Middle frontal gyrus (tissue), 1 donor: ENCODE data around the gene DGKB.

Experiments used
- DNase-seq: peaks from one replicate; pipeline ENCODE4 v3.0.0-alpha.2; 2015; ENCODE audit warnings: low spot score; ENCODE audit errors: extremely low spot score

DGKB gene

DNA sequence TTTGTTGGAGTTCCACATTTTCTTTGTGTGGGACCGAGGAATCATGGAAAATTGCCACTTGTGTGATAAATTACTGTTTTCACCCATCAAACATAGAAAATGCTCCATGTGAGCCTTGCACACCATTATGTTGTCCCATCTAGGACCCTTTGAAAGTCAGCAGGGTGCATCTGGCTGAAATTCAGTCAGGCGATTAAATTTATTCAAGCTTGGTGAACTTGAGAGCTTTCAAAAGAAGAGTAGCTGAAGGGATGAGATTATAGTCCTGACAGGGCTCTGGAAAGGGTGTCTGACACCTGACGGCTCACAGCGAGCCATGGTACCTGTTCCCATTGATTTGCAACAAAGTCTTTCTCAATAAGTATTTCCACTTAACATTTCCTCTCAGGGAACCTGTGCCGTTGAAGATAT is 513.4 kb downstream of the DGKB start:
- no peak for DNase-seq

DNA sequence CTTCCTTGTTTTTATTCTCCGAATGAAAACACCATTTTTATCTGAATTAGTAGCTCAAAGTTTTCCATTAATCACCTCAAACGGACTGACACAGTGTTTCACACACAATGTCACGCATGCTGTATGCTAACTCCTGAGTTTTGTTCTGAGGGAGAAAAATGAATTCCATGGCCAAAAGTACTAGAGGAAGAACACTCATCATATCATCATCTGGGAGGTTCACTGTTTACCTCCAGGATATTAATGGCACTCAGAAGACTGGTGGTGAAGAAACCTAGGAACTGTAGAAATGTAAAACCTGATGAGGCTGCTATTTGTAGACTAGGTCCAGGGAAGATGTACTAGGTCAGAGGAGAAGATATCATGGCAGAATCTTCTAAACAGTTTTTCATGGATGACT is 517.5 kb downstream of the DGKB start:
- DNase-seq: no peak

DNA sequence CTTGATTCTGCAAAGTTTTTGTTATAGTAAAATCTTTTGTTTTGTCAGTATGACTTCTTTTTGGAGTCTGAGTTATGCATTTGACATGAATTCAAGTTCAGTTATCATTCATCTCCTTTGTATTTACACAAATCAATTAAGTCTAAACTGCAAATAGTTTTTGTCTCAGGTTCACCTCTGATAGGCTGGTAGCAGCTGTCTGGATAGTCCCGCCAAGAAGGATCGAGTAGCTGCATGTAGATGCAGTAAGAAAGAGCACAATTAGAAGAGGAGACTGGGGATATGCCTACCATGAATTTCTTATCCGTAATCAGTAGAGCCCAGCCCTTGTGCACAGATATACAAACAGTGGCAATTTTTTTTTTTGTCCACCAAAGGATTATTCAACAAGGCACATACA is 520.6 kb downstream of the DGKB start:
- no peak for DNase-seq

DNA sequence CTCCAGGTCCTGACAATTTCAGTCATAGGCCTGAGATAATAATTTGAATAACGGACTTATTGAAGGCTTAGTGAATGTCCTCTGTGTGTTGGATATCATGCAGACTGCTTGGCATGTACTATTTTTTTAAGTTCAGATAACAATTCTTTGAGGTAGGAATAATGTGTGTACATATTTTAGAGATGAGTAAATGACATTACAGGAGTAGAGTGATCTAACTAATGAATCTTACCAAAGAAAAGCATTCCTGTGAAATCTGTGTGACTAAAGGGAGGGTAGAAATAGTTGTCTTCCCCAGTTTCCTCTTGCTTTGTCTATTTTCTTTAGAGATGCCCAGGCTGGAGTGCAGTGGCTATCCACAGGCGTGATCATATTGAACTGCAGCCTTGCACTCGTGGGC is 521.2 kb downstream of the DGKB start:
- no peak for DNase-seq

DNA sequence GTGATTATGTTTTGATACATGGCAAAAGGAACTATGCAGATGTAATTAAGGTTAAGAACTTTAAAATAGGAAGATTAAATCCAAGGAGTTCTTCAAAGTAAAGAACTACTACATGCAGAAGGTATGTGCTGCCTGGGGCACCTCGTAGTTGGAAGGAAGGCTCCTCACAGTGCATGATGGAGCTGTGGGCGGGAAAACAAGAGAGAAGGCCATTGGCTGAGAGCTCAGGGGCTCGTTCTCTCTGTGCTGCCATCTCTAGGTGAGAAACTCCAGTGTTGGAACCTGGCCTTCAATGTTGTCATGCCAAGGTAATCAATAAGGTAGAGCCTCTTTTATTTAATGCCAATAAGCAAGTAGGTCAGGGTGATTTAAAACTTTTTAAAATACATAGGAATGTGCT is 521.7 kb downstream of the DGKB start:
- DNase-seq: no peak

DNA sequence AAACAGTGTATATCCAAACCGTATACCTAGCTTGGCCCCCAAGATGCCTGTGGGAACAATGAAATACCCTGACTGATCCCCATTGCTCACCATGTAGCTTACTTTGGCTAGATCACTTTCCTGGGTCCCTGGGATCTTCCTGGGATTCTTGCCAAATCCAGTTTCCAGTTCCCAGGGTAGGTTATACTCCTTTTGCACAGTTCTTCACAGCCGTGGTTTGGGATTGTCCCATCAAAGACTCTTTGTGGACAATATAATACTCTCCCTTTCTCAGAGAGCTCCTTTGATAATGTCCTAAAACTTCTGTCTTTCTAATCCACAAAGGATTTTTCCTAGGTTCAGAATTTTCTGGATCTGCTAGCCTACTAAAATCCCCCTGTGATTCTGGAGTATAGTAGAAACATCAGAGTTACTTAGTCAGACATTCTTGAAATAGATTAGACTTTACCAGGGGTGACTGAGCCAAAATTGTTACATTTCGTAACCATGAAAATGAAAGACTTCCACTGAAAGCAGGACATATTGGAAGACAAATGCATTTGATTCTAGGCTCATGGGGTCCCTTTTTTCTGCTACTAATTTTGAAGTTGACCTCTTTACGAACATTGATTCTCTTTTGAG is 524.8 kb downstream of the DGKB start:
- DNase-seq: no peak

DNA sequence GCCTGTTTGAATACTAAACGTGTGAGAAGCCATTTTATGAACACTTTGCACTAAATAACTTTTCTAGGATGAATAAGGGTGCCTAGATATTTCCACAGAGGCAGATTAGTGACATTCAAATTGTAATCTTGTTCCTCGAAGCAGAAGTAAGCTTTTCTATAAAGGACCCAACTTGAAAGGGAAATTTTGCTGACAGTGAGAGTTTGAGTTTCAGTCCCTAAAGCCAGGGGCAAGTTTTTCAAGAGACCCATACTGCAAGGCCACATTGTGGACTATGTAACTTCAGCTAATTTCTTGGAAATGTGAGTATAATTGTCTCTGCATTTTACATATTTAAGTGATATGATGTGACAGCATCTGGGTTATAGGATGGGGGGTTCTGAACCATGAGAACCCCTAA is 525.8 kb downstream of the DGKB start:
- no peak for DNase-seq

DNA sequence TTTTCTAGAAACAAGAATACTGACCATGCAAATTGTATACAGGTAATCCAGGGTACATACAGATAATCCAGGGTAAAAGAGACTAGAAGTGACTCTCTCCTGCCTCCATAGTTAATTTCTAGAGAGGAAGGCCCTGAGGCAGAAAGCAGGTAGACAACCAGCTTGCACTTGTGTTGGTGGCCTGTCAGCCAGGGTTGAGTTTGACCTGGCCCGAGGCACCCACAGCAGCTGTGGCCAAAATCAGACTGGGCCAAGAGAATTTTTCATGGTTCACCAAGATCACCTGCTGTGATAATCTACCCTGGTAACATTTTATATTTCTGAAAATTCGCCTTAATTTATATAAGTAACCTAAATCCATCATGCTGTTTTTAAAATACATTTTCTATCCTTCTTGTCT is 526.6 kb downstream of the DGKB start:
- DNase-seq: no peak

DNA sequence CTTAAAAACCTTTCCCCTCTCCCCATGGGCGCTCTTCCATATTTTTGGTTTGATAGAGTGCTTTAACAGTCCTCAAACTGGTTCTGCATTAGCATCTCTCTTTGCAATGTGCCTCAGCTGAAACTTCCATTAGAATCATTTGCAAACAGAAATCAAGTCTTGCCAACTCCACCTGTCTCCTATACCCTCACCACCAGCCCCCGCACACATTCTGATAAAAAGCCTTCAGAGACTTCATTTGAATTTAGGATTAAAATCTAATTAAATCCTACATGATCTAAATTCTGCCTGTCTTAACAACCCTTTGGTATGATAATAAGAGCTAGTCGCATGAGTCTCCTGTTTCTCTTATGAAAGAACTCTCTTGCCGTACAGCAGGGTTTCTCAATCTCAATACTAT is 528.2 kb downstream of the DGKB start:
- DNase-seq: no peak

DNA sequence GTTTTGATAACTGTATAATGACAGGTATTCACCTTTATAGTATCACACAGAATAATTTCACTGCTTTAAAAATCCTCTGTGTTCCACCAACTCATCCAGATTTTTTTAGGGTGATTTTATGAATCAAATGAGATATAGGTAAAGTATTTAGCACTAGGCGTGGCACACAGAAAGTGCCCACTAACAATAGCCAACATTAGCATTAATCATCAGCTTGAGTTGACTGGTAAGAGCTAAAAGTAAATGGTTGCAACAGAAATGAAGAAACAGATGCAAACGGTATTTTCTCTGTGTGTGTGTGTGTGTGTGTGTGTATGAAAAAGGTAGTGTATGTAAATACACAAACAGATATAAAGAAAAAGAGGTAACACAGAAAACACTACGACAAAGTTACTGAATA is 534.3 kb downstream of the DGKB start:
- no peak for DNase-seq

DNA sequence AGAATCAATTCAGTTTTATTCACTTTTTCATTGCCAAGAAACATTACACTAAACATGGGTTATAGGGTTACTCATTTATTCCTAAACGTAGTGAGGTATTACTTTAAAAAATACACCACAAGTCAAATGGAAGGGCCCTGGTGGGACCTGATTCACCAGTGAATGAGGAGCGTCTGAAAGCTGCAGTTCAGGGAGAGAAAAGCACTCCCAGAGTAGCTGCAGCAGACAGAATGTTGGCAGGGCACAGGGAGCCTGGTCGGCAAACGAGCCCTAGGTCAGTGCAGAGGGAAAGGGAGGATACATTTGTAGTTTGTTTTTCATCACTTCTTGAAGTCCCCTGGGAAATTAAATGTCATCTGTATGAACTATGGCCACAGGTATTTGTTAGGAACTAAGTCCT is 551.4 kb downstream of the DGKB start:
- DNase-seq: no peak

DNA sequence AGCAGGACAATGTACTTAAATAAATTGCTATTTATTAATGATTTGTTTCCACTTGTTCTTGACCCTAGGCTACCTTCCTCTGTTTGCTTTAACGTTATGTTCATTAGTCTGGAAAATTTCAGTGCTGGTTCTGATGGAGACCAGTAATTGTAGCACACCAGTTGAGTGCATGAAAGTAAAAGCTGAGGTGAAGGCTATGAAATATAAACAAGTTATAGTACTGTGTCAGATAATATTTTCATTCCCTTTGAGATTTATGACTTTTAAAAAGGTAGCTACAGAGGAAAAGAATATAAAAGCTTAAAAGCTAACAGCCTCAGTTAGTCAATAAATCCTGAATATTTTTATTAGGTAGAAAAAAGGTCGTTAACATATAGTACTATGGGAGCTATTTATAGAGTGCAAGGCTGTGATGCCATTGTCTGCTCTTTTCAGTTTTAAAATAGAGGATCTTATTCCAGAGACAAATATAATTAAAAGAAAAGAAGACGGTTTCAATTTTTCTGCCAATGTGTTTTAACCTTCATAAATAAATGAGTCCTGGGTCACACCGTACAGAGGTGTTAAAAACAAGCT is 561.3 kb downstream of the DGKB start:
- no peak for DNase-seq

DNA sequence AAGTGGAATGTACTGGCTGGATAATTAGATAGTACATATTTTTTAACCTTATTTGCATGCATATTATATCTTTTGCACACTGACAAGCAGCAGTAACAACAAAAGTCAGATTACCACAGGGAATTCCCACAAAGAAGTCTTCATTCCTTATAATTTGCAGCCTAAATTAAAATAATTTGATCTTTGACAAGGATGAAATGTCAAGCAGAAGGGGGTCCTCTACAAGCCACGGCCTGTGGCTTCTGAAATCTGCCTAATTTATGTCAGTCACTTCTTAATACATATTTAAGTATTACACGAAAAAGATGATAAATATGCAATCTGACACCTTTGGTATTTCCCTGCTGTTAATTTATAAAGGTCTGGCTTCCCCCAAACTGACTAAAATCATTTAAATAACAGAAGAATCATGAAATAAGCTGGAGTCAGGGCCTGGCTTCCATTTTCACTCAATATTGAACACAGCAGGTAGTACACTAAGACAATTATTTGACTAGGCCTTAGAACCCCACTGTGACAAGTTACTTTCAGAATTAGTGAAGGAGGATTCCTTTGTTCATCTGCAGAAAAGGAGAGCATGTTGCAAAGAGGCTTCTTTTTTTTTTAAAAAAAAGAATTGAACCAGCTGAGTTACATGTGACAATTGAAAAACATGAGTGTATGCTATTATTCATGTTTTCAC is 562.0 kb downstream of the DGKB start:
- DNase-seq: no peak

DNA sequence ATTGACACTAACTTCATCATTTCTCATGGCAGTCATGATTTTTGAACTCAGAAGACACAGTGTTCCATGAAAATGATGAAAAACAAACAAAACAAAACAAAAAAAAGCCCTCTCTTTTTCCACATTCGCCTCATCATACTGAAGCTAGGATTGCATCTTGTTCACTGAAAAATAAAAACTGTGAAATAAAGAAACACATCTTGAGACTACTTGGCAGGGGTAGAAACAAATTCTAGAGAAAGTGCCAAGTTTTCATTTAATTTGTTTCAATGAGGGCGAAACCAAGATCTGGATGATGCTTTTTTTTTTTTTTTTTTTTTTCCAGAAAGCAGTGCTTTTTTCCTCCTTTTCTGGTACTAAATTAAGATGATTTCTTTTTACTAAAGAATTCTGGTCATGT is 562.7 kb downstream of the DGKB start:
- no peak for DNase-seq

DNA sequence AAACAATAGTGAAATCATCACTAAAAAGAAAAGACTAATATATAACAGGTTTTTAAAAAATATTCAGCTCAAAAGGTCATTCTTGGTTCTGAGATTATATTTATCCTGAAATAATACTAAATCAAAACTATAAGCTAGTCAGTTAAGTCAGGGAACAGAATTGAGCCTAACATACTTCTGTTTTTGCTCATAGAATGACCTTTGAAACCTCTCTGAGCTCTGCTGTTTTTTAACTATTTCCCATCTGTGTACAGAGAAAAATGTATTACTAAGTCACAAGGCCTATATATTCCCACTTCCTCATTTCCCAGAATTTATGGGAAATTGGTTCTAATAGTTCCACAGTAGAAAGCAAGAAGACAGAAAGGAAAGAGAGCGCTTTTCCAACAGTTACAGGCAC is 566.3 kb downstream of the DGKB start:
- no peak for DNase-seq

DNA sequence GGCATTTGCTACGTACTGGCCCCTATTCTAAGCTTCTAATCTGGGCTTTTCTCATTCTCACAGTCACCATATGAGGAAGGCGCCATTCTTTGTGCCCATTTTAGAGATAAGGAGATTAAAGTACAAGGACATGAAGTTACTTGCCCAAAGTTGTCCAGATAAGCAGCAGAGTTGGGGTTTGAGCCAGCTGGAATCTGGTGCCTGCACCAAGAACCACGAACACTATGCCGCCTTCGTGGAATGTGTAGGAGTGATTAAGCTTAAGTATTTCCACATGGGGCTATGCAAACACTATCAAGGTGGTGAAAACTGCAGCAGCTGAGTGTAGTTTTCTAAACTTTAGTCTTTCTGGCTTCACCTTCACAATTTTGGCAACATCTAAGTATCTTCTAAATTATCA is 570.4 kb downstream of the DGKB start:
- no peak for DNase-seq

DNA sequence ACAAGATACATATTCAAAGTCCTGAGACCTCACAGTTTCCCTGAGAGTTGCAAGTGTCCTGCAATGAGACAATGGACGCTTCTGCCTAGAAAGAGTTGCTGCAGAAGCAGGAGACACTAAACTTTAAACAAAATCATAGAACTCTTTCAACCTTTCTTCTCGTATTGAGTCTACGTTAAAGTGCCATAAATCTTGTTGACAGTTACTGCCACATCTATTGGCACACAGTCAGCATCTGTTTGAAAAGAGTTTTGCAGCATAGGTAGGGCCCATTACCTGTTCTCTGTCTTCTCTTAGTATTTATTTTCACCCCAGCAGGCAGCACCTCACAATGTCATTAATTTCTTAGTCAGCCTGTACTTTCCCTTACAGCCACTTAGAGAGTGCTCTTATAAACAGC is 577.8 kb downstream of the DGKB start:
- DNase-seq: no peak

DNA sequence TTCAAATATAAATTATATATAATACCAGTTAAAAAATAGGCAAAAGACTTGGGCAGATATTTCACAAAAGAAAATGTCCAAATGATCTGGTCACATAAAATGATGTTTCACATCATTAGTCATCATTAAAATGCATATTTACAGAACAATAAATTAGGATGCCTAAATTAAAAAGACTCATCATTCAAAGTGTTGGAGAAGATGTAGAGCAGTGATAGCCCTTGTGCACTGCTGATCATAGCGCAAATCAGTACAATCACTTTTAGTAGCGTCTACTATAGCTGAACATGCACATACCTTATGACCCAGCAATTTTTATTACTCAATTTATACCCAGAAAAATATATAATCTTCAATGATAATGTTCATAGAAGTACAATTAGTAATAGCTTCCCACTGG is 579.8 kb downstream of the DGKB start:
- no peak for DNase-seq

DNA sequence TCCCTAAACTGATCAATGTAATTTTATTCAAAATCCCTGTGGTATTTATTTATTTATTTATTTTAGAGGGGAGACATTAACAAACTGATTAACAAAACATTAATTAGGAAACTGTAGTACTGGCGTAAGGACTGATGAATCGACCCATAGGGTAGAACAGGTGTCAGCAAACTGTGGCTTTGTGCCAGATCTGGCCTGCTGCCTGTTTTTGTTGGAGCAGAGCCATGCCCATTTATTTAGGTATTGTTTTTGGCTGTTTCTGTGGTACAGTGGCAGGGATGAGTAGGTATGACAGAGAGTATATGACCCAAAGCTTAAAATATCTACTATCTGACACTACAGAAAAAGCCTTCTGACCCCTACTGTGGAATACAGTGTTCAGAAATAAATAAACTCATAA is 580.6 kb downstream of the DGKB start:
- DNase-seq: no peak

DNA sequence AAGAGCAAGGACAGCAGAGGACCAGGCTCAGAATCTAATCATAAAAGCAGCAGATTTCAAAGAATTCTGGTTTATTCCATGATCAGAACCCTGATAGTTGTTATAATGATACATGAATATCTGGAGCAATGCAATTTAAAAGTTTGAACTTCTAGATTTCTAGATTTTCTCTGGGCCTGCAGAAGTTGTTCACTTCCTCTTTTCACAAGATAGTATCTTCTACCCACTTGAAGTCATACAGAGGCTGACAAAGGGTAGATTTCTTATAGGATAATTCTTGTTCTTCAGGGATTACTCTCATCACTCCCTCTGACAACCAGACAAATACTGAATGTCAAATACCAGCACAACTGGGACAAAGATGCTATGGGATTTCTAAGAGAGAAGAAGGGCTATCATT is 593.1 kb downstream of the DGKB start:
- no peak for DNase-seq

DNA sequence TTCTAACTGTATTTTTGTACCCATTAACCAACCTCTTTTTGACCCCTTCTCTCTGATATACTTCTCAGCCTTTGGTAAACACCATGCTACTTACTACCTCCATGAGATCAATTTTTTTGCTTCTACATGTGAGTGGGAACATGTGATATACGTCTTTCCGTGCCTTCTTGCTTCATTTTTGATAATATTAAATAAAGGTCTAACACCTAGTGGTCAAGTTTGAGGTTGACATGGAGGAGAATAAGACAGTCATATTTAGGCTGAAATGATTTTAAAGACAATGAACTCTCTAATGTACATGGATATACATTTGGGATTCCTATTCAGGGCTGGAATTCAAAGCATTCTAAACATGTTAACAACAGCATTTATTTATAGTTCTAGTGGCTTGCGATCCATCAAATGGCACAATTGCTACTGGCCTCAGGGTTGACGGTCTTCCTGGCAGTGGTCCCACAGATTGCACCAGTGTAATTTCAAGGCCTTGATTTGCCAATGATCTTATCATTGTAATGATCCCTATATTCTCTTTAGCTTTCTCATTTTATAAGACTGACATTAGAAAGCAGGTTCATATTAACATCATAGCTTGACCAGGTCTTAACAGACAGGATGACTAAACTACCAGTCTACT is 597.2 kb downstream of the DGKB start:
- no peak for DNase-seq

DNA sequence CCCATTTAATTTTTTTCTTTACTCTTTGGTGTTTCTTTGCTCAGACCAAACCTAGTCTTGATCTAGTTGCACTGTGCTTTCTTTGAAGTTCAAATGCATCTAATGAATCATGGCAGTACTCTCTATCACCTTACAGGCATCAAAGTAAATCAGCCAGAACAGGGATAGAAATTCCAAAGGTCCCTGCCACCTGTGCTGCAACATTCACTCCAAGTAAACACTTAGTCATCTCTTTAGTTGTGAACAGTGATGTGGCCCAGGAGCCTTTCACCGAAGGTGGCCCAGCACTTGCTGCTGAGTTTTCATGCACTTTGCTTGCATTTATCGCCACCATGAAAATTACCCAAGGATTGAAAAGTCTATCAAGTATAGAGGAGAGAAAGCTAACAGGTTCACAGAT is 599.0 kb downstream of the DGKB start:
- no peak for DNase-seq

DNA sequence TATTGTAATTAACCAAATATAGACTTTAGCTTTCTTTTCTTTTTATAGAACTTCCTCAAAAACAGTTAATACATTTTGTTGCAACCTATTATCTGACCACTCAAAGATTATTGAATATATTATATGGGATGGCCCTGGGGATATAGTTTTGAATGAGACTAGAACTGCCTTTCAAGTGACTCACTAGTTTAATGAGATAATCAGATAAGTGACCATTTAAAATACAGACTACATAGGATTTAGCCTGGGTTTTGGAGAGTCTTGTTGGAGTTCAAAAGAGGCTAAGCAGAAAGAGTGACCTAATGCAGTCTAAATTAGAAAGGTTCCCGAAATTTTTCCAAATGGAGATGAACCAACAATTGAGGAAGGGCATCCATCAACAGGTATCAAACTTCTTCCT is 607.9 kb downstream of the DGKB start:
- no peak for DNase-seq
